T-cell (primary cell): ENCODE results near the gene TMEM245. TPM values are rescaled to one million over a fixed set of nuclear protein-coding genes. Genes with fewer than 3 reads are reported as not detected.

ENCODE experiments used
- ATAC-seq, 4 experiments: fragments of 200-7000 bp in 3 of 4; fragments of 150-1000 bp in 1 of 4; cut with Tn5 transposase; replicated peaks in 1 of 4; 1 replicate in 3 of 4; 2 replicates in 1 of 4; pipeline ENCODE4 v1.10.0; 2021; ENCODE audit warnings: moderate library complexity in 3 of 4, mild to moderate bottlenecking in 2 of 4, moderate number of reproducible peaks in 1 of 4
- CTCF ChIA-PET, 2 donors: fragments of 300-600 bp; sonication (Branson Sonifier 250); formaldehyde crosslinking; loops; one replicate each; lab custom pipeline; 2022; ENCODE audit warnings: antibody characterized with exemption in 2 of 2; lab: Charles Lee
- POLR2A ChIA-PET, 2 donors: fragments of 300-600 bp; sonication (Branson Sonifier 250); formaldehyde crosslinking; loops; one replicate each; lab custom pipeline; 2022; ENCODE audit warnings: antibody characterized with exemption in 2 of 2; lab: Charles Lee
- DNase-seq, 35 experiments: peaks; one replicate each; pipeline versions ENCODE4 v3.0.0 to v3.0.0-alpha.2; 2013 to 2023
- H3K27ac ChIP-seq: one replicate; pipeline ENCODE4 v1.5.1; 2013; ENCODE audit warnings: low read length
- H3K27me3 ChIP-seq, 2 experiments: replicated peaks in 1 of 2; 1 replicate in 1 of 2; 2 replicates in 1 of 2; pipeline versions ENCODE4 v1.6.1 to v1.7.0; 2013; ENCODE audit warnings: low read length in 1 of 2, mixed read lengths in 1 of 2; ENCODE audit not compliant: control insufficient read depth in 2 of 2, insufficient read depth in 2 of 2; ENCODE audit errors: extremely low read depth in 1 of 2
- H3K36me3 ChIP-seq, 2 donors: 1 replicate in 1 of 2; 2 replicates in 1 of 2; pipeline versions ENCODE4 v1.6.1 to v1.7.0; 2013; ENCODE audit warnings: low read length in 1 of 2; ENCODE audit not compliant: control insufficient read depth in 2 of 2, insufficient read depth in 1 of 2; ENCODE audit errors: extremely low read depth in 1 of 2
- H3K4me1 ChIP-seq, 2 experiments: 1 replicate in 1 of 2; 2 replicates in 1 of 2; pipeline versions ENCODE4 v1.6.1 to v1.7.0; 2013; ENCODE audit warnings: low read length in 2 of 2, mixed read lengths in 1 of 2; ENCODE audit not compliant: insufficient read depth in 2 of 2, control insufficient read depth in 1 of 2; ENCODE audit errors: extremely low read depth in 1 of 2
- H3K4me3 ChIP-seq, 2 donors: 1 replicate in 1 of 2; 2 replicates in 1 of 2; pipeline versions ENCODE4 v1.5.1 to v1.7.0; 2013; ENCODE audit warnings: mild to moderate bottlenecking in 2 of 2, low read length in 1 of 2, moderate library complexity in 1 of 2; ENCODE audit not compliant: control insufficient read depth in 1 of 2; ENCODE audit errors: extremely low read depth in 1 of 2
- H3K9me3 ChIP-seq: 2 replicates; pipeline ENCODE4 v1.7.0; 2013
- H3K27ac Mint-ChIP-seq, 2 donors: one replicate each; pipeline ENCODE4 v1.8.0; 2020 to 2021; ENCODE audit warnings: mild to moderate bottlenecking in 2 of 2, mixed read lengths in 2 of 2
- H3K27me3 Mint-ChIP-seq, 2 donors: one replicate each; pipeline ENCODE4 v1.8.0; 2021 to 2022; ENCODE audit warnings: mixed read lengths in 2 of 2
- H3K36me3 Mint-ChIP-seq: one replicate; pipeline ENCODE4 v1.8.0; 2021; ENCODE audit warnings: mixed read lengths
- H3K4me1 Mint-ChIP-seq, 3 donors: one replicate each; pipeline ENCODE4 v1.8.0; 2020 to 2022; ENCODE audit warnings: mixed read lengths in 3 of 3, mild to moderate bottlenecking in 1 of 3
- H3K4me3 Mint-ChIP-seq, 3 donors: one replicate each; pipeline ENCODE4 v1.8.0; 2020 to 2022; ENCODE audit warnings: mild to moderate bottlenecking in 3 of 3, mixed read lengths in 3 of 3, moderate library complexity in 3 of 3
- H3K9me3 Mint-ChIP-seq, 3 donors: one replicate each; pipeline ENCODE4 v1.8.0; 2020 to 2022; ENCODE audit warnings: mixed read lengths in 3 of 3
- WGBS: methylation state at CpG from one replicate; pipeline ENCODE4 v1.1.5; 2013; ENCODE audit warnings: missing lambda C conversion rate; ENCODE audit not compliant: insufficient coverage; 5-methylcytosine and 5-hydroxymethylcytosine counted together
- total RNA-seq, 35 experiments: library from RNA in 6 of 35; stranded (reverse) in 6 of 35; fragments of 120-200 nt in 1 of 35; gene quantifications; one replicate each; pipeline versions ENCODE4 v1.2.1 to v1.2.4 and lab custom pipeline; 2013 to 2026

Gene TMEM245
- total RNA-seq, 5 donors from 2014 or later (not counting 1 experiment from before 2014, with no cell fraction given): 32.5 to 68.1 (median 52.5) TPM

DNA sequence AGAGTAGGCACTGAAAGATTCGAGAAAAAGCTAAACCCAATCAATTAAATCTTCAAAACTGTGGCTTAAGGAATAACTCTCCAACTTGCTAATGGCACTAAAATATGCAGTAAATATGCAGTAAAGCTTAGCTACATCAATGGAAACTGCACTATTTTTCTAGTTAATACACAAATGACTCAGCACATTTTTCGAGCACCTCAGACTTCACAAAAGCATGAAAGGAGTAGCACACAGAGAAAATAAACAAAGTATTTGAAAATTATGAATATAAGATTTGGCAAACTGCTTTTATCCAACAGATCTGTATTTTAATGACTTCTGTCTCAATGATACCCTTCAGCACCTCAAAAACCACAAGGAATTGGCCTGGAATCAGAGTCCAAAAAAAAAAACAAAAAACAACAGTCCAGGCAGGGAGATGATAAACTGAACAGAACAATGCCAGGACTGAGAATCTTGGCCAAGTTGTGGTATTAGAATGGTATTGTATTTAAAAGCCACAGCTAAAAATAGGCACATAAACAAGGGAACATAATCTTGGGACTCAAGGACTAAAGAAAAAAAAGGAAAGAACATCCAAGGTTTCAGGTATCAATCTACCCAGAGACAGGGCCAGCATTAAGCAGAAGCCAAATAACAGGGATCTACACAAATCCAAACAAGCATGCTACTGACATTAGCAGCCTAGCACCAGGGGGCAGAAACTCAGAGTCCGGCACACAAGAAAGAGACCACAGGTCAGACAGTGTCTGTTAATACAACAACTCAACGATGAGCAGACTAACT lies 21.4 kb downstream of the TMEM245 start:
- H3K27me3 Mint-ChIP-seq: no peaks in the 10 kb centered on the region
- H3K4me3 Mint-ChIP-seq: peak overlapping the region; percentile 21 to 59 (median 26)
- H3K4me1 Mint-ChIP-seq: peaks cover 89 to 91% (median 89%) of the 10 kb centered on the region in 3 donors
- peaks cover 2 to 5% (median 2%) of the 10 kb centered on the region in 3 donors for H3K9me3 Mint-ChIP-seq
- H3K36me3 ChIP-seq: peaks cover 0 to 12% of the 10 kb centered on the region in 2 donors
- H3K27ac ChIP-seq: no peak overlapping the region
- POLR2A ChIA-PET: interaction anchor here in 1 of 2 donors (1.8 kb wide), 1 partner anchor 20 kb away, joined by 5 read pairs; no protein-coding TSS in a partner anchor
- H3K4me3 ChIP-seq: no peak overlapping the region
- no CpG with 5 or more reads among the region's 4 CpGs for WGBS
- peaks cover 40 to 51% of the 10 kb centered on the region in 2 experiments for H3K4me1 ChIP-seq
- no peak for DNase-seq
- H3K27me3 ChIP-seq: no peaks in the 10 kb centered on the region
- no peak for ATAC-seq
- no peaks in the 10 kb centered on the region for H3K9me3 ChIP-seq
- H3K27ac Mint-ChIP-seq: peak overlapping the region; percentile 87 to 90
- H3K36me3 Mint-ChIP-seq: peaks cover 47% of the 10 kb centered on the region
- CTCF ChIA-PET: interaction anchor here in 1 of 2 donors (0.6 to 0.7 kb wide), 2 partner anchors 12 to 199 kb away, joined by 3 to 4 read pairs; no protein-coding TSS in a partner anchor

DNA sequence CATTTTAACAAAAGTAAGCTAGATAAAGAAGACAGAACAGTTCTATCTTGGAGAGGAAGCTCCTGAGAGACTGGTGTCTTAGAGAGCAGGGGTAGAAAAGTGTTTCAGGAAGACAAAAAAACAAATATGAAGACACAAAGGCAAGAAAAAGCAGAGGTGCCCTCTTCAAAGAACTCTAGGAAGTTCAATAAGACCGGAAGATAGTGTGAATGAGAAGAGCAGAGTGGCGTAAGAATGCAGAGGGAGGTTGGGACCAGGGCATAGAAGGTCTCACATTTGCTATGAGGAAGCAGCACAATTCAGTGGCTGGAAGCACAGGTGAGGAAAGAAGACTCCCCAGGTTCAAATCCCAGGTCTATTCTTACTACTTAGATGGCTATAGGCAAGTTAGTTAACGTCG lies 22.6 kb downstream of the TMEM245 start:
- DNase-seq (peak in 1 of 35 experiments; percentile 33), ATAC-seq (peak in 3 of 4 experiments; percentile 24 to 53 (median 35))
- peaks cover 86 to 91% (median 86%) of the 10 kb centered on the region in 3 donors for H3K4me1 Mint-ChIP-seq
- no peaks in the 10 kb centered on the region for H3K9me3 Mint-ChIP-seq
- H3K27ac Mint-ChIP-seq: peak overlapping the region; percentile 79 to 90
- H3K27me3 ChIP-seq: no peaks in the 10 kb centered on the region
- CTCF ChIA-PET: no interaction called here
- H3K36me3 ChIP-seq: peaks cover 1 to 20% of the 10 kb centered on the region in 2 donors
- 73% methylated on average over 2 of the region's 4 CpGs for WGBS
- H3K9me3 ChIP-seq: no peaks in the 10 kb centered on the region
- peaks cover 40 to 47% of the 10 kb centered on the region in 2 experiments for H3K4me1 ChIP-seq
- no peak overlapping the region for H3K4me3 ChIP-seq
- peak overlapping the region; percentile 3 to 59 (median 10) for H3K4me3 Mint-ChIP-seq
- no peaks in the 10 kb centered on the region for H3K27me3 Mint-ChIP-seq
- POLR2A ChIA-PET: interaction anchor here (0.6 to 1.8 kb wide), 4 partner anchors 9 to 62 kb away, joined by 3 to 6 read pairs (median 4); no protein-coding TSS in a partner anchor
- H3K36me3 Mint-ChIP-seq: peaks cover 49% of the 10 kb centered on the region
- H3K27ac ChIP-seq: peak overlapping the region; percentile 32

DNA sequence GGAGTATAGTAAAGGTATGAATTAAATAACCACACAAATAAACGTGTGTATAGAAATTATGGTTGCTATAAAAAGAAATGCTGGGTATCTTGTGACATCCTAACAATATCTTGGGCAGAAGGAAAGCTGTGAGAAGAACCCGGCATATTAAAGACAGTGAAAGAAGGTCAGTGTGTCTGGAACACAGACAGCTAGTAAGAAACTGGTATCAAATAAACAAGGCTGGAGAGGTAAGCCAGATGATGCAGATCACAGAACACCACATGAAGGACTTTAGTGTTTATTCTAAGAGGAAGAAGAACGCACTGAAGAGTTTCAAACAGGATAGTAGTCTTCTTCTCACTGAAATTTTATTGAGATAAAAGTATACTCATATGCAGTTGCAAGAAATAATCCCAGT lies 24.4 kb downstream of the TMEM245 start:
- H3K27ac ChIP-seq: no peak overlapping the region
- WGBS: 71% methylated on average over 1 of the region's 3 CpGs
- ChIA-PET POLR2A (no interaction called here), CTCF (no interaction called here)
- H3K4me1 ChIP-seq: peaks cover 33% of the 10 kb centered on the region in 2 experiments
- no peak overlapping the region for H3K4me3 ChIP-seq
- no peaks in the 10 kb centered on the region for H3K9me3 Mint-ChIP-seq
- H3K27me3 ChIP-seq: no peaks in the 10 kb centered on the region
- peaks cover 63% of the 10 kb centered on the region for H3K36me3 Mint-ChIP-seq
- H3K27me3 Mint-ChIP-seq: no peaks in the 10 kb centered on the region
- ATAC-seq (peak in 1 of 4 experiments; percentile 48), DNase-seq (no peak)
- H3K4me3 Mint-ChIP-seq: peak overlapping the region in 2 of 3 donors; percentile 5 to 59
- peaks cover 73 to 86% (median 74%) of the 10 kb centered on the region in 3 donors for H3K4me1 Mint-ChIP-seq
- no peaks in the 10 kb centered on the region for H3K9me3 ChIP-seq
- H3K27ac Mint-ChIP-seq: peak overlapping the region; percentile 79 to 81
- peaks cover 3 to 27% of the 10 kb centered on the region in 2 donors for H3K36me3 ChIP-seq

DNA sequence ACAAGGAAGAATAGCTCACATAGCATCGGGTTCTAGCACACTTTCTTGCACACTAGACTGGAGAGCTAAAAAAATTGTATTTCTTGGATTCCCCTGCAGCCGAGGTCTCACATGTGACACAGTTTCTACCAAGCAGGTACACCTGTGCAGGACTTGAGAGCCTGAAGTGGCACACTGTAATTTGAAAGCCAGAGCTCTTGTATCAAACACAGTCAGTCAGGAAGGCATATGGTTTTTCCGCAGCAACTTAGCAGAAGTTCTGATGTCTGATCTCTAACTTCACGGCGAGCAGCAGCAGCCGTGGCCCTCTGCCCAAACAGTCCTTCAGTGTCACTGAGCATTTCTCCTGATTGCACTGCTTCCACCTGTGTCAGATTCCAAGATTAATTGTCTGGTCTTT lies 25.5 kb downstream of the TMEM245 start:
- no peaks in the 10 kb centered on the region for H3K27me3 Mint-ChIP-seq

DNA sequence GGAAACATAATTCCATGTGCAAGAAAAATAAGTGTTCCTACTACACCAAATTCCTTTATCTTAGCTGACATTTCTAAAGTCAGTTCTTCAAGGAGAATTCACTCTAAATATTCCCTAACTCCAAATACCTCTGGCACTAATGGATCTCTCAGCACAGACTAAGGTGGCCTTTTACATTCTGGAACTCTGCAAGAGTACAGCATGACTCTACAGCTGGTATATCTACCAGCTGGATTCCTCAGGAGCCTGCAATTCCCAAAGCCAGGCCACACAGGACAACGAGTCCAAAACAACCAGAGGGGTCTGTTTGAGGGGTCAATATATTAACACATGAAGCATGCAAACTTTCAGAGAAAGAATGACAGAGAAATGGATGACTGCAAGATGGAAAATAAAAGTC lies 27.2 kb downstream of the TMEM245 start:
- WGBS: no CpG with 5 or more reads among the region's 1 CpG
- POLR2A ChIA-PET: no interaction called here
- no peak for ATAC-seq

More for the DNA sequence above, 25.5 kb downstream of the TMEM245 start:
- Histone ChIP-seq H3K4me3 (no peak overlapping the region), H3K27me3 (no peaks in the 10 kb centered on the region), H3K9me3 (no peaks in the 10 kb centered on the region), H3K27ac (no peak overlapping the region), H3K4me1 (peaks cover 25 to 30% of the 10 kb centered on the region in 2 experiments), H3K36me3 (peaks cover 3 to 26% of the 10 kb centered on the region in 2 donors)
- H3K4me1 Mint-ChIP-seq: peaks cover 66 to 78% (median 70%) of the 10 kb centered on the region in 3 donors
- CTCF ChIA-PET: no interaction called here
- POLR2A ChIA-PET: interaction anchor here in 1 of 2 donors (0.5 to 0.9 kb wide), 2 partner anchors 13 to 26 kb away, joined by 3 read pairs; no protein-coding TSS in a partner anchor
- 86% methylated on average over 5 of the region's 6 CpGs for WGBS
- H3K4me3 Mint-ChIP-seq: peak overlapping the region in 1 of 3 donors; percentile 59
- H3K9me3 Mint-ChIP-seq: no peaks in the 10 kb centered on the region
- peaks cover 65% of the 10 kb centered on the region for H3K36me3 Mint-ChIP-seq
- H3K27ac Mint-ChIP-seq: peak overlapping the region; percentile 20 to 81
- ATAC-seq: no peak
- DNase-seq: no peak

DNA sequence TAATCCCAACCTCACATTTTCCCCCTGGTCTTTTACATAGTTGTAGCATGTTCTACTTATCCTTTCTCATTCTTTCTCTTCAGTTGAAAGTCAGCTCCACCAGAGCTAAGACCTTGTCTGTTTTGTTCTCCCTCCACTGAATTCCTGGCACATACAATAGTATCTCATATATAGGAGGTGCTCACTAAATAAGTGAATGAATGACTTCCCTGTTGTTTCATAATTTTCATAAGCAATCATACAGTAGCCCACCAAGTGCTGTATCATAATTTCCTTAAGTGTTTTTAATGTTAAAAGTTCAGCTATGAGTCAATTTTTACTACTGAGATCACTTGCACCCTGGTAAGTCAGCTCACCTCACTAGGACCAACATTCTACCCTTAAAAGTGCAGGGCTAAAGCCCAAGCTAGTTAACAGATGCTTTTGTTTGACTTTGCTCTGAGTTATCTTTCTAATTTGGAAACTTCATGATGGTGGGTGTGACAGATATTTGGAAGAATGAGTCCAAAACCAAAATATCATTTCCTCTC lies 27.6 kb downstream of the TMEM245 start:
- no peak for ATAC-seq
- peak overlapping the region in 1 of 2 donors; percentile 22 for H3K27ac Mint-ChIP-seq

More for the DNA sequence above, 27.2 kb downstream of the TMEM245 start:
- Histone ChIP-seq H3K4me3 (no peak overlapping the region), H3K36me3 (peaks cover 5 to 40% of the 10 kb centered on the region in 2 donors), H3K4me1 (peaks cover 20 to 26% of the 10 kb centered on the region in 2 experiments), H3K27ac (no peak overlapping the region), H3K27me3 (no peaks in the 10 kb centered on the region), H3K9me3 (no peaks in the 10 kb centered on the region)
- CTCF ChIA-PET: no interaction called here
- H3K27me3 Mint-ChIP-seq: no peaks in the 10 kb centered on the region
- H3K36me3 Mint-ChIP-seq: peaks cover 72% of the 10 kb centered on the region
- DNase-seq: no peak
- peaks cover 49 to 62% (median 53%) of the 10 kb centered on the region in 3 donors for H3K4me1 Mint-ChIP-seq
- H3K4me3 Mint-ChIP-seq: peak overlapping the region in 1 of 3 donors; percentile 21
- no peaks in the 10 kb centered on the region for H3K9me3 Mint-ChIP-seq
- H3K27ac Mint-ChIP-seq: peak overlapping the region; percentile 12 to 25

More for the DNA sequence above, 27.6 kb downstream of the TMEM245 start:
- no peak overlapping the region for H3K27ac ChIP-seq
- H3K36me3 Mint-ChIP-seq: peaks cover 73% of the 10 kb centered on the region
- ChIA-PET POLR2A (no interaction called here), CTCF (no interaction called here)
- H3K4me1 Mint-ChIP-seq: peaks cover 44 to 57% (median 48%) of the 10 kb centered on the region in 3 donors
- H3K27me3 ChIP-seq: no peaks in the 10 kb centered on the region
- H3K4me3 ChIP-seq: no peak overlapping the region
- H3K9me3 ChIP-seq: no peaks in the 10 kb centered on the region
- H3K27me3 Mint-ChIP-seq: no peaks in the 10 kb centered on the region
- no peak for DNase-seq
- H3K36me3 ChIP-seq: peaks cover 5 to 44% of the 10 kb centered on the region in 2 donors
- no peaks in the 10 kb centered on the region for H3K9me3 Mint-ChIP-seq
- no peak overlapping the region for H3K4me3 Mint-ChIP-seq
- H3K4me1 ChIP-seq: peaks cover 15 to 22% of the 10 kb centered on the region in 2 experiments
